WTC11 (cell line): Measurements from ENCODE around the gene DNAJB11. TPM values are rescaled to one million over a fixed set of nuclear protein-coding genes. Genes with fewer than 3 reads are reported as not detected.

Experiments used
- ATAC-seq: fragments of 200-7000 bp; cut with Tn5 transposase; 2 replicates; pipeline ENCODE4 v1.10.0; 2021; ENCODE audit warnings: mild to moderate bottlenecking, moderate library complexity
- CTCF ChIA-PET: fragments of 300-600 bp; sonication (Branson Sonifier 250); formaldehyde crosslinking; loops from one replicate; lab custom pipeline; 2021; ENCODE audit warnings: antibody characterized with exemption; lab: Charles Lee
- POLR2A ChIA-PET: fragments of 350-600 bp; sonication (Branson Sonifier 250); formaldehyde crosslinking; loops from one replicate; lab custom pipeline; 2021; ENCODE audit warnings: antibody characterized with exemption; lab: Charles Lee
- DNase-seq: peaks from one replicate; pipeline ENCODE4 v3.0.0; 2021; ENCODE audit warnings: low spot score
- H3K27ac Mint-ChIP-seq: 2 replicates; pipeline ENCODE4 v1.8.0; 2021; ENCODE audit warnings: mixed read lengths
- H3K27me3 Mint-ChIP-seq: 2 replicates; pipeline ENCODE4 v1.8.0; 2021; ENCODE audit warnings: low read depth, mild to moderate bottlenecking, moderate library complexity, mixed read lengths
- H3K36me3 Mint-ChIP-seq: 2 replicates; pipeline ENCODE4 v1.8.0; 2021; ENCODE audit warnings: mixed read lengths
- H3K4me1 Mint-ChIP-seq: 2 replicates; pipeline ENCODE4 v1.8.0; 2022; ENCODE audit warnings: mixed read lengths
- H3K4me3 Mint-ChIP-seq: 2 replicates; pipeline ENCODE4 v1.8.0; 2021; ENCODE audit warnings: mild to moderate bottlenecking, moderate library complexity, mixed read lengths
- H3K9me3 Mint-ChIP-seq: 2 replicates; pipeline ENCODE4 v1.8.0; 2021; ENCODE audit warnings: mixed read lengths
- CBFB ChIP-seq: sonication (generic); formaldehyde crosslinking; IDR thresholded peaks from 2 replicates; pipeline ENCODE4 v1.8.1; 2022; ENCODE audit warnings: mild to moderate bottlenecking, low read depth, missing genetic modification reagents
- E2F1 ChIP-seq: sonication (generic); formaldehyde crosslinking; IDR thresholded peaks from 2 replicates; pipeline ENCODE4 v1.8.0; 2022; ENCODE audit warnings: mild to moderate bottlenecking, missing genetic modification reagents
- FOXP1 ChIP-seq: sonication (generic); formaldehyde crosslinking; IDR thresholded peaks from 2 replicates; pipeline ENCODE4 v1.8.0; 2022; ENCODE audit warnings: missing genetic modification reagents, mild to moderate bottlenecking, moderate library complexity, borderline replicate concordance
- HMGA2 ChIP-seq: fragments of 250-450 bp; sonication (Bioruptor Pico); IDR thresholded peaks from 2 replicates; pipeline ENCODE4 v1.4.0; 2021; ENCODE audit warnings: mild to moderate bottlenecking, moderate library complexity
- MLX ChIP-seq: sonication (generic); formaldehyde crosslinking; IDR thresholded peaks from 2 replicates; pipeline ENCODE4 v1.8.1; 2023; ENCODE audit warnings: mild to moderate bottlenecking, missing genetic modification reagents, moderate library complexity
- NFATC4 ChIP-seq: fragments of 250-450 bp; sonication (Bioruptor Pico); IDR thresholded peaks from 2 replicates; pipeline ENCODE4 v1.9.0; 2021; ENCODE audit warnings: mild to moderate bottlenecking
- TCF7 ChIP-seq: sonication (generic); formaldehyde crosslinking; IDR thresholded peaks from 2 replicates; pipeline ENCODE4 v1.8.0; 2022; ENCODE audit warnings: mild to moderate bottlenecking, low read depth, missing genetic modification reagents, moderate library complexity
- TP53 ChIP-seq: sonication (generic); formaldehyde crosslinking; IDR thresholded peaks from 2 replicates; pipeline ENCODE4 v1.8.1; 2023; ENCODE audit warnings: mild to moderate bottlenecking, missing genetic modification reagents
- USF2 ChIP-seq: sonication (generic); formaldehyde crosslinking; IDR thresholded peaks from 2 replicates; pipeline ENCODE4 v1.8.1; 2023; ENCODE audit warnings: mild to moderate bottlenecking, missing genetic modification reagents, moderate library complexity
- ZNF138 ChIP-seq: sonication (generic); formaldehyde crosslinking; conservative IDR thresholded peaks from 2 replicates; pipeline ENCODE4 v1.8.1; 2022; ENCODE audit warnings: mild to moderate bottlenecking, moderate library complexity, missing genetic modification reagents
- ZNF423 ChIP-seq: fragments of 250-450 bp; sonication (Bioruptor Pico); IDR thresholded peaks from 2 replicates; pipeline ENCODE4 v2.1.2; 2022; ENCODE audit warnings: mild to moderate bottlenecking, moderate library complexity
- ZNF532 ChIP-seq: fragments of 250-450 bp; sonication (Bioruptor Pico); IDR thresholded peaks from 2 replicates; pipeline ENCODE4 v1.9.0; 2021; ENCODE audit warnings: mild to moderate bottlenecking, borderline replicate concordance
- total RNA-seq: library from RNA; stranded (reverse); gene quantifications from 3 replicates; pipeline ENCODE4 v1.2.3, GENCODE V29; 2021
- TF ChIP-seq, protein P1 (sequence below): fragments of 200-600 bp; IDR thresholded peaks from 2 replicates; pipeline ENCODE4 v1.8.0; 2022; ENCODE audit warnings: antibody characterized with exemption
- TF ChIP-seq, protein P2 (sequence below): sonication (generic); formaldehyde crosslinking; IDR thresholded peaks from 2 replicates; pipeline ENCODE4 v1.8.1; 2023; ENCODE audit warnings: mild to moderate bottlenecking, missing genetic modification reagents, borderline replicate concordance
- TF ChIP-seq, protein P3 (sequence below): sonication (generic); formaldehyde crosslinking; IDR thresholded peaks from 2 replicates; pipeline ENCODE4 v1.8.1; 2023; ENCODE audit warnings: mild to moderate bottlenecking, moderate library complexity, missing genetic modification reagents

DNAJB11 gene
- total RNA-seq, 1 experiment from 2014 or later, result 56.3 TPM

GRCh38 chr3:186577521-186577920 is 7.0 kb downstream of the DNAJB11 start:
- POLR2A ChIA-PET, result no interaction called here
- H3K9me3 Mint-ChIP-seq, result no peaks in the 10 kb centered on the region
- TF ChIP-seq HMGA2 (CRISPR knock-in tag), result no peak
- TF ChIP-seq USF2 (CRISPR knock-in tag), result no peak
- TF ChIP-seq, protein P1, sequence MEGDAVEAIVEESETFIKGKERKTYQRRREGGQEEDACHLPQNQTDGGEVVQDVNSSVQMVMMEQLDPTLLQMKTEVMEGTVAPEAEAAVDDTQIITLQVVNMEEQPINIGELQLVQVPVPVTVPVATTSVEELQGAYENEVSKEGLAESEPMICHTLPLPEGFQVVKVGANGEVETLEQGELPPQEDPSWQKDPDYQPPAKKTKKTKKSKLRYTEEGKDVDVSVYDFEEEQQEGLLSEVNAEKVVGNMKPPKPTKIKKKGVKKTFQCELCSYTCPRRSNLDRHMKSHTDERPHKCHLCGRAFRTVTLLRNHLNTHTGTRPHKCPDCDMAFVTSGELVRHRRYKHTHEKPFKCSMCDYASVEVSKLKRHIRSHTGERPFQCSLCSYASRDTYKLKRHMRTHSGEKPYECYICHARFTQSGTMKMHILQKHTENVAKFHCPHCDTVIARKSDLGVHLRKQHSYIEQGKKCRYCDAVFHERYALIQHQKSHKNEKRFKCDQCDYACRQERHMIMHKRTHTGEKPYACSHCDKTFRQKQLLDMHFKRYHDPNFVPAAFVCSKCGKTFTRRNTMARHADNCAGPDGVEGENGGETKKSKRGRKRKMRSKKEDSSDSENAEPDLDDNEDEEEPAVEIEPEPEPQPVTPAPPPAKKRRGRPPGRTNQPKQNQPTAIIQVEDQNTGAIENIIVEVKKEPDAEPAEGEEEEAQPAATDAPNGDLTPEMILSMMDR, result no peak
- no peak for TF ChIP-seq ZNF532
- no peak for TF ChIP-seq NFATC4 (CRISPR knock-in tag)
- TF ChIP-seq, protein P2, sequence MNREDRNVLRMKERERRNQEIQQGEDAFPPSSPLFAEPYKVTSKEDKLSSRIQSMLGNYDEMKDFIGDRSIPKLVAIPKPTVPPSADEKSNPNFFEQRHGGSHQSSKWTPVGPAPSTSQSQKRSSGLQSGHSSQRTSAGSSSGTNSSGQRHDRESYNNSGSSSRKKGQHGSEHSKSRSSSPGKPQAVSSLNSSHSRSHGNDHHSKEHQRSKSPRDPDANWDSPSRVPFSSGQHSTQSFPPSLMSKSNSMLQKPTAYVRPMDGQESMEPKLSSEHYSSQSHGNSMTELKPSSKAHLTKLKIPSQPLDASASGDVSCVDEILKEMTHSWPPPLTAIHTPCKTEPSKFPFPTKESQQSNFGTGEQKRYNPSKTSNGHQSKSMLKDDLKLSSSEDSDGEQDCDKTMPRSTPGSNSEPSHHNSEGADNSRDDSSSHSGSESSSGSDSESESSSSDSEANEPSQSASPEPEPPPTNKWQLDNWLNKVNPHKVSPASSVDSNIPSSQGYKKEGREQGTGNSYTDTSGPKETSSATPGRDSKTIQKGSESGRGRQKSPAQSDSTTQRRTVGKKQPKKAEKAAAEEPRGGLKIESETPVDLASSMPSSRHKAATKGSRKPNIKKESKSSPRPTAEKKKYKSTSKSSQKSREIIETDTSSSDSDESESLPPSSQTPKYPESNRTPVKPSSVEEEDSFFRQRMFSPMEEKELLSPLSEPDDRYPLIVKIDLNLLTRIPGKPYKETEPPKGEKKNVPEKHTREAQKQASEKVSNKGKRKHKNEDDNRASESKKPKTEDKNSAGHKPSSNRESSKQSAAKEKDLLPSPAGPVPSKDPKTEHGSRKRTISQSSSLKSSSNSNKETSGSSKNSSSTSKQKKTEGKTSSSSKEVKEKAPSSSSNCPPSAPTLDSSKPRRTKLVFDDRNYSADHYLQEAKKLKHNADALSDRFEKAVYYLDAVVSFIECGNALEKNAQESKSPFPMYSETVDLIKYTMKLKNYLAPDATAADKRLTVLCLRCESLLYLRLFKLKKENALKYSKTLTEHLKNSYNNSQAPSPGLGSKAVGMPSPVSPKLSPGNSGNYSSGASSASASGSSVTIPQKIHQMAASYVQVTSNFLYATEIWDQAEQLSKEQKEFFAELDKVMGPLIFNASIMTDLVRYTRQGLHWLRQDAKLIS (CRISPR knock-in tag), result no peak
- no peak for TF ChIP-seq MLX
- TF ChIP-seq CBFB, result no peak
- no peak for TF ChIP-seq TP53 (CRISPR knock-in tag)
- TF ChIP-seq E2F1 (CRISPR knock-in tag), result no peak
- no peak for TF ChIP-seq TCF7 (CRISPR knock-in tag)
- no peak for TF ChIP-seq FOXP1
- no peak for TF ChIP-seq ZNF423
- TF ChIP-seq ZNF138 (CRISPR knock-in tag), result no peak
- TF ChIP-seq, protein P3, sequence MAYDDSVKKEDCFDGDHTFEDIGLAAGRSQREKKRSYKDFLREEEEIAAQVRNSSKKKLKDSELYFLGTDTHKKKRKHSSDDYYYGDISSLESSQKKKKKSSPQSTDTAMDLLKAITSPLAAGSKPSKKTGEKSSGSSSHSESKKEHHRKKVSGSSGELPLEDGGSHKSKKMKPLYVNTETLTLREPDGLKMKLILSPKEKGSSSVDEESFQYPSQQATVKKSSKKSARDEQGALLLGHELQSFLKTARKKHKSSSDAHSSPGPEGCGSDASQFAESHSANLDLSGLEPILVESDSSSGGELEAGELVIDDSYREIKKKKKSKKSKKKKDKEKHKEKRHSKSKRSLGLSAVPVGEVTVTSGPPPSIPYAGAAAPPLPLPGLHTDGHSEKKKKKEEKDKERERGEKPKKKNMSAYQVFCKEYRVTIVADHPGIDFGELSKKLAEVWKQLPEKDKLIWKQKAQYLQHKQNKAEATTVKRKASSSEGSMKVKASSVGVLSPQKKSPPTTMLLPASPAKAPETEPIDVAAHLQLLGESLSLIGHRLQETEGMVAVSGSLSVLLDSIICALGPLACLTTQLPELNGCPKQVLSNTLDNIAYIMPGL (CRISPR knock-in tag), result no peak
- no peaks in the 10 kb centered on the region for H3K27me3 Mint-ChIP-seq
- CTCF ChIA-PET, result no interaction called here
- ATAC-seq, result no peak
- no peak for DNase-seq
- H3K4me3 Mint-ChIP-seq, result no peak overlapping the region
- H3K4me1 Mint-ChIP-seq, result no peaks in the 10 kb centered on the region
- H3K36me3 Mint-ChIP-seq, result peaks cover 78% of the 10 kb centered on the region
- H3K27ac Mint-ChIP-seq, result no peak overlapping the region
